GM21723 (cell line): Measurements from ENCODE around the gene ARRDC1.
A peak's percentile ranks its signal among the peaks of the same experiment; 100 is the strongest.
"Not testable (repeated sequence)": the region's sequence is repeated elsewhere in the genome, so short reads cannot be mapped to it uniquely, and the experiment has no call there.

Experiments
- ATAC-seq: cut with Tn5 transposase; IDR thresholded peaks from one replicate; pipeline ENCODE4 v1.9.1; 2021; ENCODE audit warnings: mild to moderate bottlenecking, moderate library complexity; ENCODE audit not compliant: unreplicated experiment

Gene ARRDC1

GRCh38 chr9:137612741-137613142 lies 7.3 kb downstream of the ARRDC1 start:
- no peak for ATAC-seq

- ATAC-seq, result no peak
Observed at GRCh38 chr9:137613259-137613658, 7.8 kb downstream of the ARRDC1 start.

- no peak for ATAC-seq
Observed at GRCh38 chr9:137613738-137614523, 8.4 kb downstream of the ARRDC1 start.

- no peak for ATAC-seq
Observed at GRCh38 chr9:137614631-137615386, 9.3 kb downstream of the ARRDC1 start.

GRCh38 chr9:137615387-137615871 lies 9.9 kb downstream of the ARRDC1 start:
- ATAC-seq, result no peak

- ATAC-seq, result peak; percentile 60
Observed at GRCh38 chr9:137618105-137619067, 12.9 kb downstream of the ARRDC1 start, which contains the start of gene EHMT1. Gene EHMT1 (plus strand): TSS chr9:137619005. CDS start chr9:137619029, 24 bp downstream.

- peak; percentile 15 for ATAC-seq
Observed at GRCh38 chr9:137619240-137620047, 14.0 kb downstream of the ARRDC1 start.

- no peak for ATAC-seq
Observed at GRCh38 chr9:137620048-137620405, 14.5 kb downstream of the ARRDC1 start.

- no peak for ATAC-seq
Observed at GRCh38 chr9:137620581-137620980, 15.1 kb downstream of the ARRDC1 start.

GRCh38 chr9:137621131-137621757 lies 15.8 kb downstream of the ARRDC1 start:
- ATAC-seq, result no peak

- ATAC-seq, result not testable (repeated sequence)
Observed at GRCh38 chr9:137622211-137622610, 16.7 kb downstream of the ARRDC1 start.

- no peak for ATAC-seq
Observed at GRCh38 chr9:137626464-137626863, 21.0 kb downstream of the ARRDC1 start.

GRCh38 chr9:137627406-137627805 lies 21.9 kb downstream of the ARRDC1 start:
- not testable (repeated sequence) for ATAC-seq

GRCh38 chr9:137630126-137630525 lies 24.6 kb downstream of the ARRDC1 start:
- ATAC-seq, result no peak

- ATAC-seq, result no peak
Observed at GRCh38 chr9:137630679-137631078, 25.2 kb downstream of the ARRDC1 start.

- no peak for ATAC-seq
Observed at GRCh38 chr9:137631345-137632229, 26.1 kb downstream of the ARRDC1 start.

GRCh38 chr9:137632230-137633161 lies 27.0 kb downstream of the ARRDC1 start:
- ATAC-seq, result no peak
